HEK293 (cell line): ENCODE measurements around the gene PAPLN.

Experiments
- CTCF ChIA-PET: fragments of 350-600 bp; formaldehyde crosslinking; extraction: SDS; loops from one replicate; lab custom pipeline; 2021; ENCODE audit warnings: antibody characterized with exemption; lab: Yijun Ruan, JAX
- POLR2A ChIA-PET: fragments of 300-600 bp; formaldehyde crosslinking; extraction: SDS; loops from one replicate; lab custom pipeline; 2020; ENCODE audit warnings: antibody characterized with exemption, inconsistent platforms; lab: Yijun Ruan, JAX
- H3K27ac ChIP-seq: fragments of 200-500 bp; sonication (Bioruptor generic); 2 replicates; pipeline ENCODE4 v1.5.1; 2014; ENCODE audit warnings: low read depth, low read length, control low read depth, inconsistent platforms; ENCODE audit errors: extremely low read depth
- H3K36me3 ChIP-seq, 2 experiments: fragments of 200-500 bp in 1 of 2; sonication (Bioruptor generic) in 1 of 2; 1 replicate in 1 of 2; 2 replicates in 1 of 2; pipeline ENCODE4 v1.5.1; 2014 to 2017; ENCODE audit warnings: inconsistent platforms in 2 of 2, low read length in 2 of 2; ENCODE audit not compliant: control insufficient read depth in 2 of 2, insufficient read depth in 1 of 2
- H3K4me1 ChIP-seq: fragments of 200-500 bp; sonication (Bioruptor generic); 2 replicates; pipeline ENCODE4 v1.5.1; 2014; ENCODE audit warnings: mild to moderate bottlenecking, low read length, inconsistent platforms; ENCODE audit not compliant: control insufficient read depth, insufficient read depth
- H3K4me3 ChIP-seq: 2 replicates; pipeline ENCODE4 v1.5.1; 2011; ENCODE audit warnings: low read depth, mild to moderate bottlenecking, control low read depth, low read length, moderate library complexity
- H3K9me3 ChIP-seq: fragments of 200-500 bp; sonication (Bioruptor generic); 2 replicates; pipeline ENCODE4 v1.5.1; 2014; ENCODE audit warnings: low read depth, low read length, inconsistent platforms; ENCODE audit not compliant: control insufficient read depth, insufficient read depth
- INSM2 ChIP-seq: fragments of 450-650 bp; formaldehyde crosslinking; IDR thresholded peaks from 2 replicates; pipeline ENCODE4 v1.5.1; 2016; ENCODE audit warnings: missing biosample characterization, missing genetic modification characterization
- MYNN ChIP-seq: fragments of 450-650 bp; formaldehyde crosslinking; IDR thresholded peaks from 2 replicates; pipeline ENCODE4 v1.5.1; 2016; ENCODE audit warnings: missing biosample characterization, missing genetic modification characterization, borderline replicate concordance
- PRDM1 ChIP-seq: fragments of 450-650 bp; formaldehyde crosslinking; IDR thresholded peaks from 2 replicates; pipeline ENCODE4; 2016; ENCODE audit warnings: missing biosample characterization, missing genetic modification characterization
- TSHZ1 ChIP-seq: fragments of 450-650 bp; formaldehyde crosslinking; IDR thresholded peaks from 2 replicates; pipeline ENCODE4 v1.5.1; 2016; ENCODE audit warnings: missing biosample characterization, missing genetic modification characterization, borderline replicate concordance
- ZNF132 ChIP-seq: fragments of 450-650 bp; formaldehyde crosslinking; IDR thresholded peaks from 2 replicates; pipeline ENCODE4 v1.5.1; 2017; ENCODE audit warnings: missing biosample characterization, missing genetic modification characterization, borderline replicate concordance
- ZNF148 ChIP-seq: fragments of 450-650 bp; formaldehyde crosslinking; IDR thresholded peaks from 2 replicates; pipeline ENCODE4 v1.5.0; 2017; ENCODE audit warnings: missing biosample characterization, missing genetic modification characterization, borderline replicate concordance
- ZNF404 ChIP-seq: fragments of 450-650 bp; formaldehyde crosslinking; IDR thresholded peaks from 2 replicates; pipeline ENCODE4 v1.5.1; 2017; ENCODE audit warnings: missing biosample characterization, missing genetic modification characterization
- ZNF560 ChIP-seq: fragments of 450-650 bp; formaldehyde crosslinking; IDR thresholded peaks from 2 replicates; pipeline ENCODE4 v1.5.1; 2017; ENCODE audit warnings: missing biosample characterization, missing genetic modification characterization, borderline replicate concordance
- TF ChIP-seq, protein P1 (sequence below): fragments of 450-650 bp; formaldehyde crosslinking; IDR thresholded peaks from 2 replicates; pipeline ENCODE4 v1.5.1; 2016; ENCODE audit warnings: missing biosample characterization, missing genetic modification characterization
- TF ChIP-seq, protein P2 (sequence below): fragments of 450-650 bp; formaldehyde crosslinking; conservative IDR thresholded peaks from 2 replicates; pipeline ENCODE4 v1.5.1; 2016; ENCODE audit warnings: low read depth, missing biosample characterization, missing genetic modification characterization
- TF ChIP-seq, protein P3 (sequence below): fragments of 450-650 bp; formaldehyde crosslinking; IDR thresholded peaks from 2 replicates; pipeline ENCODE4 v1.5.1; 2017; ENCODE audit warnings: missing biosample characterization, mild to moderate bottlenecking, missing genetic modification characterization, moderate library complexity

PAPLN gene

GRCh38 chr14:73265721-73266046, 28.4 kb downstream of the PAPLN start:
- Histone ChIP-seq H3K36me3 (no peaks in the 10 kb centered on the region; a peak in 1 of 3 replicates), H3K4me3 (no peak overlapping the region), H3K4me1 (no peaks in the 10 kb centered on the region), H3K27ac (no peak overlapping the region), H3K9me3 (no peaks in the 10 kb centered on the region)
- CTCF ChIA-PET = interaction anchor here (1.5 kb wide), 1 partner anchor 34 kb away, joined by 4 read pairs; no protein-coding TSS in a partner anchor
- no peak for TF ChIP-seq INSM2 (tag by site-specific recombination)
- POLR2A ChIA-PET = interaction anchor here (0.6 to 0.9 kb wide), 2 partner anchors 60 to 468 kb away, joined by 3 to 8 read pairs; no protein-coding TSS in a partner anchor

- POLR2A ChIA-PET = interaction anchor here (0.6 to 0.9 kb wide), 2 partner anchors 61 to 468 kb away, joined by 3 to 8 read pairs; no protein-coding TSS in a partner anchor
- H3K4me3 ChIP-seq = no peak overlapping the region
- TF ChIP-seq MYNN (tag by site-specific recombination) = no peak
- TF ChIP-seq PRDM1 (tag by site-specific recombination) = no peak
- TF ChIP-seq, protein P1, sequence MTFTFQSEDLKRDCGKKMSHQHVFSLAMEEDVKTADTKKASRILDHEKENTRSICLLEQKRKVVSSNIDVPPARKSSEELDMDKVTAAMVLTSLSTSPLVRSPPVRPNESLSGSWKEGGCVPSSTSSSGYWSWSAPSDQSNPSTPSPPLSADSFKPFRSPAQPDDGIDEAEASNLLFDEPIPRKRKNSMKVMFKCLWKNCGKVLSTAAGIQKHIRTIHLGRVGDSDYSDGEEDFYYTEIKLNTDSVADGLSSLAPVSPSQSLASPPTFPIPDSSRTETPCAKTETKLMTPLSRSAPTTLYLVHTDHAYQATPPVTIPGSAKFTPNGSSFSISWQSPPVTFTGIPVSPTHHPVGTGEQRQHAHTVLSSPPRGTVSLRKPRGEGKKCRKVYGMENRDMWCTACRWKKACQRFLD (tag by site-specific recombination) = no peak
- no peak for TF ChIP-seq ZNF132 (tag by site-specific recombination)
- TF ChIP-seq, all 188 proteins: peak for 0
- CTCF ChIA-PET = interaction anchor here (0.6 to 0.9 kb wide), 3 partner anchors 31 to 206 kb away, joined by 3 read pairs; no protein-coding TSS in a partner anchor
- H3K27ac ChIP-seq = no peak overlapping the region
- no peaks in the 10 kb centered on the region for H3K9me3 ChIP-seq
- no peaks in the 10 kb centered on the region for H3K4me1 ChIP-seq
- H3K36me3 ChIP-seq = no peaks in the 10 kb centered on the region; a peak in 1 of 3 replicates
Observed at GRCh38 chr14:73266317-73266716, 29.0 kb downstream of the PAPLN start.

DNA sequence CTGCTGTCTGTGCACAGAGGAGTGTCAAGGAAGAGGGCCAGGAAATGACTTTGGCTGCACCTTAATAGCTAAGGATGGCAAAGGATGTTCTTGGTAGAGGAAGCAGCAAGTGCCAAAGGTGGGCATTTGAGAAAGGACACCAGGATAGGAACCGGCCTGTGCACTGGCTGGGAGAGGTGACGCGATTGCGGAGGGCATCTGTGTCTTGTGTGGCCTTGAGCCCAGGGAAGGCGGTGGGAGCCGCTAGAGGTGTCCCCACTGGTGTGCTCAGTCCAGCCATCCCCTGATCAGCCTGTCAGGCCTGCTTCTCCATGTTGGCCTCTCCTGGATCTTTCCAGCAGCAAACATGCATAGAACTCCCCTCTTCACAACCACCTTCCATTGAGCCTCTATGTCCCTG, 30.2 kb downstream of the PAPLN start:
- POLR2A ChIA-PET = no interaction called here
- H3K36me3 ChIP-seq = peaks cover 0 to 2% of the 10 kb centered on the region in 2 experiments; a peak in 2 of 3 replicates
- no peaks in the 10 kb centered on the region for H3K4me1 ChIP-seq
- H3K27ac ChIP-seq = no peak overlapping the region
- H3K9me3 ChIP-seq = no peaks in the 10 kb centered on the region
- H3K4me3 ChIP-seq = no peak overlapping the region
- CTCF ChIA-PET = no interaction called here
- TF ChIP-seq, protein P2, sequence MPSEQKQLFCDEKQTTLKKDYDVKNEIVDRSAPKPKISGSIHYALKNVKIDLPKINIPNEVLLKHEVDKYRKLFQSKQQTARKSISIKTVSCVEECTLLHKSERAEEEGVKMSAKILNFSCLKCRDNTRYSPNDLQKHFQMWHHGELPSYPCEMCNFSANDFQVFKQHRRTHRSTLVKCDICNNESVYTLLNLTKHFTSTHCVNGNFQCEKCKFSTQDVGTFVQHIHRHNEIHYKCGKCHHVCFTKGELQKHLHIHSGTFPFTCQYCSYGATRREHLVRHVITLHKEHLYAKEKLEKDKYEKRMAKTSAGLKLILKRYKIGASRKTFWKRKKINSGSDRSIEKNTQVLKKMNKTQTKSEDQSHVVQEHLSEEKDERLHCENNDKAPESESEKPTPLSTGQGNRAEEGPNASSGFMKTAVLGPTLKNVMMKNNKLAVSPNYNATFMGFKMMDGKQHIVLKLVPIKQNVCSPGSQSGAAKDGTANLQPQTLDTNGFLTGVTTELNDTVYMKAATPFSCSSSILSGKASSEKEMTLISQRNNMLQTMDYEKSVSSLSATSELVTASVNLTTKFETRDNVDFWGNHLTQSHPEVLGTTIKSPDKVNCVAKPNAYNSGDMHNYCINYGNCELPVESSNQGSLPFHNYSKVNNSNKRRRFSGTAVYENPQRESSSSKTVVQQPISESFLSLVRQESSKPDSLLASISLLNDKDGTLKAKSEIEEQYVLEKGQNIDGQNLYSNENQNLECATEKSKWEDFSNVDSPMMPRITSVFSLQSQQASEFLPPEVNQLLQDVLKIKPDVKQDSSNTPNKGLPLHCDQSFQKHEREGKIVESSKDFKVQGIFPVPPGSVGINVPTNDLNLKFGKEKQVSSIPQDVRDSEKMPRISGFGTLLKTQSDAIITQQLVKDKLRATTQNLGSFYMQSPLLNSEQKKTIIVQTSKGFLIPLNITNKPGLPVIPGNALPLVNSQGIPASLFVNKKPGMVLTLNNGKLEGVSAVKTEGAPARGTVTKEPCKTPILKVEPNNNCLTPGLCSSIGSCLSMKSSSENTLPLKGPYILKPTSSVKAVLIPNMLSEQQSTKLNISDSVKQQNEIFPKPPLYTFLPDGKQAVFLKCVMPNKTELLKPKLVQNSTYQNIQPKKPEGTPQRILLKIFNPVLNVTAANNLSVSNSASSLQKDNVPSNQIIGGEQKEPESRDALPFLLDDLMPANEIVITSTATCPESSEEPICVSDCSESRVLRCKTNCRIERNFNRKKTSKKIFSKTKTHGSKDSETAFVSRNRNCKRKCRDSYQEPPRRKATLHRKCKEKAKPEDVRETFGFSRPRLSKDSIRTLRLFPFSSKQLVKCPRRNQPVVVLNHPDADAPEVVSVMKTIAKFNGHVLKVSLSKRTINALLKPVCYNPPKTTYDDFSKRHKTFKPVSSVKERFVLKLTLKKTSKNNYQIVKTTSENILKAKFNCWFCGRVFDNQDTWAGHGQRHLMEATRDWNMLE (tag by site-specific recombination) = no peak
- TF ChIP-seq ZNF560 (tag by site-specific recombination) (no peak), ZNF404 (tag by site-specific recombination) (no peak), TSHZ1 (tag by site-specific recombination) (no peak), ZNF148 (tag by site-specific recombination) (no peak)
- TF ChIP-seq, protein P3, sequence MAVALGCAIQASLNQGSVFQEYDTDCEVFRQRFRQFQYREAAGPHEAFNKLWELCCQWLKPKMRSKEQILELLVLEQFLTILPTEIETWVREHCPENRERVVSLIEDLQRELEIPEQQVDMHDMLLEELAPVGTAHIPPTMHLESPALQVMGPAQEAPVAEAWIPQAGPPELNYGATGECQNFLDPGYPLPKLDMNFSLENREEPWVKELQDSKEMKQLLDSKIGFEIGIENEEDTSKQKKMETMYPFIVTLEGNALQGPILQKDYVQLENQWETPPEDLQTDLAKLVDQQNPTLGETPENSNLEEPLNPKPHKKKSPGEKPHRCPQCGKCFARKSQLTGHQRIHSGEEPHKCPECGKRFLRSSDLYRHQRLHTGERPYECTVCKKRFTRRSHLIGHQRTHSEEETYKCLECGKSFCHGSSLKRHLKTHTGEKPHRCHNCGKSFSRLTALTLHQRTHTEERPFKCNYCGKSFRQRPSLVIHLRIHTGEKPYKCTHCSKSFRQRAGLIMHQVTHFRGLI (tag by site-specific recombination) = no peak
